Activated naive CD4-positive, alpha-beta T cell treated with anti-CD3 and anti-CD28 coated beads, Interleukin-2, amount 50 U/mL, for 72 hours (primary cell): Measurements from ENCODE around the gene OR10S1. TPM values are rescaled to one million over a fixed set of nuclear protein-coding genes. Genes with fewer than 3 reads are reported as not detected.
"Not testable (repeated sequence)": the region's sequence is repeated elsewhere in the genome, so short reads cannot be mapped to it uniquely, and the experiment has no call there.

Source experiments
- ATAC-seq, 2 donors: fragments of 150-1000 bp; cut with Tn5 transposase; 2 replicates each; pipeline ENCODE4 v1.10.0; 2021; ENCODE audit warnings: mild to moderate bottlenecking in 2 of 2, moderate library complexity in 2 of 2
- DNase-seq, 2 donors: peaks; one replicate each; pipeline ENCODE4 v3.0.0; 2021 to 2022; ENCODE audit warnings: low spot score in 2 of 2
- H3K27ac Mint-ChIP-seq, 2 donors: one replicate each; pipeline ENCODE4 v1.8.0; 2022; ENCODE audit warnings: mild to moderate bottlenecking in 2 of 2, mixed read lengths in 2 of 2
- H3K36me3 Mint-ChIP-seq, 2 donors: one replicate each; pipeline ENCODE4 v1.8.0; 2022; ENCODE audit warnings: mixed read lengths in 2 of 2
- H3K9me3 Mint-ChIP-seq, 2 donors: one replicate each; pipeline ENCODE4 v1.8.0; 2022; ENCODE audit warnings: mixed read lengths in 2 of 2
- total RNA-seq, 2 donors: library from RNA; stranded (reverse); gene quantifications; one replicate each; pipeline ENCODE4 v1.2.3, GENCODE V29; 2022

The OR10S1 gene
- total RNA-seq, result not detected

DNA sequence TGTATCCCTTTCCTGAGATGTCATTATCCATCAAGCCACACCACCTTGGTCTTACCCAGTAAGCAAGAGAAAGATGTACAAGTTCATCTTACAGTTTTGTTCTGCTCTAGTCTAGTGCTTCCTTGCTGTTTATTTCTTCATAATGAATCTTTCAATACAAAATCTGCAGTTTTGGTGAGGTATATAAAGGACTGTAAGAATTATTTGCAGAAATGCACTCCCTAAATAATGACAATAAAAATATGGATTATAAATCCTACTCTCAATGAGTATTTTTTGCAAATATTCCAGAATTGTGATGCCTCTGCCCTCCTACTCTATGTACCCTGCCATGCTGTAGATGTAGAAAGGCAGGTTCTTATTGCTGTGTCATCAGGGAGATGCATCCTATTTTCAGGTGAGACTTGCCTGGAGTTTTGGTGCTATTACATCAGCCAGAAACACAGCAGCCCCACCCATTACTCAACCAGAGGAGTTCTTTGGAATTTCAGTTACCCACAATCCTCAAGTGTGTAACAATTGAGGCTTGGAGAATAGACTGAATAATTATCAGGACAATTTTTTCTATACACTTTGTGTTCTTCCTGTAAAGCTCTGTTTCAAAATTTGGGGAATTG is at the start of gene OR10S1:
OR10S1 (minus strand) TSS at position 51 of the 617 bp plus-strand sequence. CDS start 117 bp downstream, outside the sequence.
- peaks cover 0 to 5% of the 10 kb centered on the region in 2 donors for H3K36me3 Mint-ChIP-seq
- ATAC-seq, result no peak
- H3K27ac Mint-ChIP-seq, result no peak within 1 kb of the TSS
- peaks cover 4 to 7% of the 10 kb centered on the region in 2 donors for H3K9me3 Mint-ChIP-seq
- DNase-seq, result no peak

DNA sequence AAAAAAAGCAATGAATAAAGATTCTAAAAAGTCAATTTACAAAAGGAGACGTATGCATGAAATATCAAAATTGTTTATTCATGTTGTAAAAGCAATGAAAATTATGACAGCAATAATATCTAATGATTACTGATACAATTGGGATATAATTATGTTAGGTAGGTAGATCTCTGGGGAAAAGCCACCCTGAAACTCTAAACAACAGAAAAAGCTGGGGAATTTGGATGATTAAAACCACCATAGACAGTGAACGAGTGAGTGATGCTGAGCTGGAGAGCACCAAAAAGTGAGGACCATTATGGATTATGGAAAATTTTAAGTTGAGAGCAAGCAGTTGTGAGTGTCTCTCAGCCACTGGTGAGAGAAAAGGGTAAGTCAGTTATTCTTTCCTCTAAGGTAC is 48.9 kb upstream of the OR10S1 start, which contains the start of gene OR10G8:
OR10G8 (plus strand) TSS at position 301 of the 400 bp plus-strand sequence. CDS start 2,825 bp downstream, outside the sequence.
- Mint-ChIP-seq H3K36me3 (no peaks in the 10 kb centered on the region), H3K9me3 (no peaks in the 10 kb centered on the region), H3K27ac (no peak within 1 kb of the TSS)
- DNase-seq (no peak), ATAC-seq (peak in 1 of 2 donors; percentile 20)

DNA sequence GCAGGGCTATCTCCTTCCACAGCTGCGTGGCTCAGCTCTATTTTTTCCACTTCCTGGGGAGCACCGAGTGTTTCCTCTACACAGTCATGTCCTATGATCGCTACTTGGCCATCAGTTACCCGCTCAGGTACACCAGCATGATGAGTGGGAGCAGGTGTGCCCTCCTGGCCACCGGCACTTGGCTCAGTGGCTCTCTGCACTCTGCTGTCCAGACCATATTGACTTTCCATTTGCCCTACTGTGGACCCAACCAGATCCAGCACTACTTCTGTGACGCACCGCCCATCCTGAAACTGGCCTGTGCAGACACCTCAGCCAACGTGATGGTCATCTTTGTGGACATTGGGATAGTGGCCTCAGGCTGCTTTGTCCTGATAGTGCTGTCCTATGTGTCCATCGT is 38.3 kb upstream of the OR10S1 start:
- not testable (repeated sequence) for H3K27ac Mint-ChIP-seq, ATAC-seq, H3K36me3 Mint-ChIP-seq, DNase-seq, H3K9me3 Mint-ChIP-seq

- no peaks in the 10 kb centered on the region for H3K9me3 Mint-ChIP-seq
- H3K27ac Mint-ChIP-seq, result peak within 1 kb of the TSS in 1 of 2 donors; percentile 5
- ATAC-seq, result no peak
- no peaks in the 10 kb centered on the region for H3K36me3 Mint-ChIP-seq
- no peak for DNase-seq
Measured at GRCh38 chr11:124012697-124013096, 35.1 kb upstream of the OR10S1 start, which contains the start of gene OR10G4. Gene OR10G4 (plus strand): TSS chr11:124012997. CDS start chr11:124015575, 2,578 bp downstream.

DNA sequence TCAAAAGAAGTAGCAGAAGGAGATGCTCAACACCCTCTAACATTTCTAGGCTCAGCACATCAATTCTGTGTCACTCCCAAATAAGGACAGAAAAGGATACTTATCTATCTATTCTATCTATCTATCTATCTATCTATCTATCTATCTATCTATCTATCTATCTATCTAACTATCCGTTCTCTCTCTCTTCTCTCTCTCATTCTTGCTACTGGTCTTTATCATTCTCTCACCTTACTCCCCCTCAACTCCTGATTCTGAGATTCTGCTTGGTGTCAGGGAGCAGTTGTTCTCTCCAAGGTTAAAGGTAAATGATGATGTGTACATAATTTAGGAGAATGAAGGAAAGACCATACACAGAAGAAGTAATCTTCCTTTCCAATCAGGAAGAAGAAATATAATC is 17.5 kb upstream of the OR10S1 start, which contains the start of gene OR10G6:
OR10G6 (minus strand) TSS at position 43 of the 400 bp plus-strand sequence; CDS start at position 43, 0 bp downstream.
- no peaks in the 10 kb centered on the region for H3K36me3 Mint-ChIP-seq
- ATAC-seq, result no peak
- H3K27ac Mint-ChIP-seq, result no peak within 1 kb of the TSS
- DNase-seq, result no peak
- H3K9me3 Mint-ChIP-seq, result no peaks in the 10 kb centered on the region

DNA sequence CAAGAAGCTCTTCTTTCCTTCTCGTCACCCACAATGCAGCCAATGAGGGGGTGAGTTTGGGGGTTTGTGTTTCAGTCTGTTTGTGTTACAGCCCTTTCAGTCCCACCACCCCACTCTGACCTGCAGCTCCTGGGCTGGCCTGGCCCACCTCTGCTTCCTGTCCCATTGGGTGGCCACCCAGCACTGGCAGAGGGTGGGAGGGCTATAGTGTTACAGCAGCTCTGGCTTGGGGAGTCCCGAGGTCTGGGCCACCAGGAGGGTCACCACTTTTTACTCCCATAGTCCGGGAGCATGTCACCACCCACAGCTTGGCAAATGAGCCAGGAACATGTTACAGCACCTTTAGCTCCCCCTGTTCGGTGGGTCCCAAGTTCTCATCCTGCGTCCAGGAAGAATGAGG is 1.7 kb upstream of the OR10S1 start:
- peaks cover 9% of the 10 kb centered on the region in 2 donors for H3K9me3 Mint-ChIP-seq
- no peak overlapping the region for H3K27ac Mint-ChIP-seq
- no peak for ATAC-seq
- peaks cover 0 to 12% of the 10 kb centered on the region in 2 donors for H3K36me3 Mint-ChIP-seq
- no peak for DNase-seq

DNA sequence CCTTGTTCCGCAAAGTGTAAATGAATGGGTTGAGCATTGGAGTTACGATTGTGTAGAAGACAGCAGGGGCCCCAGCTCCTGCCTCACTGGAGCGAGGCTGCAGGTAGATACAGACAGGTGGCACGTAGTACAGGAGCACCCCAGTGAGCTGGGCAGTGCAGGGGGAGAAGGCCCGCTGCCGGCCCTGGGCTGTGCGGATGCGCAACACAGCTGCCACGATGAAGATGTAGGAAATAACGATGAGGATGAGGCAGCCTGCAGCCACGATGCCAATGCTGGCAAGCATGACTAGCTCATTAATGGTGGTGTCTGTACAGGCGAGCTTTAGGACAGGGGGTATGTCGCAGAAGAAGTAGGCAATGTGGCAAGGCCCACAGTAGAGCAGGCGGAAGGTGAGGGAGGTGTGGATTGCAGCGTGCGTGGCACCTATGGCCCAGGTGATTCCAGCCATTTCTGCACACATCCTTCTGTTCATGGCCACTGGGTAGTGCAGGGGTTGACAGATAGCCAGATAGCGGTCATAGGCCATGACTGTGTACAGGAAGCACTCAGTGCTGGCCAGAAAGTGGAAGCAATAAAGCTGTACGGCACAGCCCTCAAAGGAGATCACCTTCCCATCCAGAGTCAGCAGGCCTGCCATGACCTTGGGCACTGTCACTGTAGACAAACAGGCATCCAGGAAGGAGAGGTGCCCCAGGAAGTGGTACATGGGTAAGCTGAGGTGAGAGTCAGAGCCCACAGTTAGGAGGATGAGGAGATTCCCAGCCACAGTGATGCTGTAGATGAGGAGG is 616 bp downstream of the OR10S1 start:
- H3K27ac Mint-ChIP-seq, result no peak overlapping the region
- DNase-seq, result no peak
- ATAC-seq, result no peak
- H3K9me3 Mint-ChIP-seq, result peaks cover 0 to 5% of the 10 kb centered on the region in 2 donors
- H3K36me3 Mint-ChIP-seq, result no peaks in the 10 kb centered on the region

GRCh38 chr11:123973816-123974215 is 3.8 kb downstream of the OR10S1 start:
- no peak for ATAC-seq

GRCh38 chr11:123956752-123957151 is 20.8 kb downstream of the OR10S1 start:
- Mint-ChIP-seq H3K36me3 (no peaks in the 10 kb centered on the region), H3K9me3 (peaks cover 8 to 11% of the 10 kb centered on the region in 2 donors), H3K27ac (no peak overlapping the region)
- no peak for DNase-seq
- no peak for ATAC-seq

More at GRCh38 chr11:123973816-123974215, 3.8 kb downstream of the OR10S1 start:
- Mint-ChIP-seq H3K9me3 (peaks cover 0 to 5% of the 10 kb centered on the region in 2 donors), H3K27ac (no peak overlapping the region), H3K36me3 (no peaks in the 10 kb centered on the region)
- DNase-seq, result no peak

- no peak for ATAC-seq
- Mint-ChIP-seq H3K27ac (no peak overlapping the region), H3K9me3 (no peaks in the 10 kb centered on the region), H3K36me3 (no peaks in the 10 kb centered on the region)
- DNase-seq, result no peak
Measured at GRCh38 chr11:123945132-123945531, 32.4 kb downstream of the OR10S1 start.

DNA sequence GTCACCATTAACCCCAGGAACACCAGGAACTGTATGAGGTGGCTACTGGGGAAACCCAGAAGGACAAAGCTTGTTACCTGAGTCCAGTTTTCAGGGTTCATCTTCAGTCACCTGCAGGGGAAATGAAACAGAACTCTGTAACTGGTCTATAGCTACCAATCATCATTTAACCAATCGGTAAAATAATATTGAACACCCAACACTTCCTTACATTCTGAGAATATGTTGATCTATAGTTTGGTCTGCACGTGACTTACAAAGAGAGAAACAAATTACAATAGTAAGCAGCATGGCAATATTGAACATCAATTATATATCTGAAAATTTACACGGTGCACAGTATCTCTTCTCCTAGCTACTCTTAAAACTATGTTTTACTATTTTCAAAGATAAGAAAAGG is 33.8 kb downstream of the OR10S1 start, which contains the start of gene OR6T1:
OR6T1 (minus strand) TSS at position 101 of the 400 bp plus-strand sequence; CDS start at position 101, 0 bp downstream.
- peaks cover 4 to 5% of the 10 kb centered on the region in 2 donors for H3K9me3 Mint-ChIP-seq
- no peaks in the 10 kb centered on the region for H3K36me3 Mint-ChIP-seq
- no peak within 1 kb of the TSS for H3K27ac Mint-ChIP-seq
- ATAC-seq, result no peak
- no peak for DNase-seq

DNA sequence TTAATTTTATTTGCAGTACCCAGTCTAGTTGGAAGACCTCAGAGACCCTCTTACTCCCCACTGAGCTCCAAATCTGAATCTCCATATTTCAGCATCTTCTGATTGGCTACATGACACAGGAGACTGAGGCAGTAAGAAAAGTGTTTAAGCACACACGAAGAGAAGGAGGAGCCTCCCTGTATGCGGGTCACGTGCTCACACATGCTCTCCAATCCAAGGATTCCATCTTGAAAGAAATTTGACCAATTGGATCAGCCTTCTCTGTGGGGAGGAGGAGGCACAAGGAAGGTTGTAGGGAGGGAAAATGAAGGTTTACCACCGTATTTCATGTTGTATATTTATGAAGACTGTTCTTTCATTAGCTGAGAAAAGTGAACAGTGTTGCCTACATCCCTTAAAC is 35.2 kb downstream of the OR10S1 start:
- no peak overlapping the region for H3K27ac Mint-ChIP-seq
- DNase-seq, result no peak
- H3K36me3 Mint-ChIP-seq, result no peaks in the 10 kb centered on the region
- H3K9me3 Mint-ChIP-seq, result peaks cover 4 to 5% of the 10 kb centered on the region in 2 donors
- ATAC-seq, result no peak

GRCh38 chr11:123939317-123939716 is 38.3 kb downstream of the OR10S1 start, which contains the start of gene OR4D5:
Gene OR4D5 (plus strand): TSS chr11:123939617. CDS start chr11:123939617, 0 bp downstream.
- no peak for DNase-seq
- Mint-ChIP-seq H3K27ac (no peak within 1 kb of the TSS), H3K9me3 (peaks cover 4 to 5% of the 10 kb centered on the region in 2 donors), H3K36me3 (no peaks in the 10 kb centered on the region)
- no peak for ATAC-seq

Other genes starting within 250 kb of the OR10S1 start
- gene ZNF202, start 236.1 kb downstream of the OR10S1 start, total RNA-seq, result 10 to 100 TPM in 1 of 2 donors, 1 to 10 TPM in 1; 6.9 to 12.2 TPM
- gene OR6X1, start 223.3 kb downstream of the OR10S1 start, total RNA-seq, result not detected
- not detected for gene OR6M1, start 171.4 kb downstream of the OR10S1 start, total RNA-seq
- gene TMEM225, start 92.1 kb downstream of the OR10S1 start, total RNA-seq, result not detected
- not detected for gene OR8D4, start 75.6 kb downstream of the OR10S1 start, total RNA-seq
- not detected for gene OR4D5, start 38.2 kb downstream of the OR10S1 start, total RNA-seq
- not detected for gene OR6T1, start 33.9 kb downstream of the OR10S1 start, total RNA-seq
- not detected for gene OR10G6, start 17.4 kb upstream of the OR10S1 start, total RNA-seq
- gene OR10G4, start 35.2 kb upstream of the OR10S1 start, total RNA-seq, result not detected
- gene OR10G9, start 45.2 kb upstream of the OR10S1 start, total RNA-seq, result not detected
- gene OR10G8, start 49.0 kb upstream of the OR10S1 start, total RNA-seq, result not detected
- not detected for gene OR10G7, start 63.5 kb upstream of the OR10S1 start, total RNA-seq
- gene VWA5A, start 137.7 kb upstream of the OR10S1 start, total RNA-seq, result 10 to 100 TPM in 1 of 2 donors, 1 to 10 TPM in 1; 7.7 to 13.7 TPM
- gene OR10D3, start 205.6 kb upstream of the OR10S1 start, total RNA-seq, result not detected